Measurements from ENCODE around the gene KCNG4. TPM values are rescaled to one million over a fixed set of nuclear protein-coding genes. Genes with fewer than 3 reads are reported as not detected.

The KCNG4 gene
- total RNA-seq, 2 experiments from 2014 or later = not detected

- ChIA-PET CTCF (no interaction called here), POLR2A (interaction anchor here (1.1 to 1.3 kb wide), 2 partner anchors 21 to 76 kb away, joined by 3 to 4 read pairs; partner anchors contain the start of gene MBTPS1)
- DNase-seq = peak in 3 of 14 experiments; percentile 22 to 48 (median 40)
- H3K9me3 ChIP-seq (ENCODE audit: control insufficient read depth in 1 of 2, insufficient read depth in 1 of 2, low read length in 2 of 2) = no peaks in the 10 kb centered on the region
- intact Hi-C loops (cut with DNase I, micrococcal nuclease) = no loop called here
- TF ChIP-seq CTCF (IDR thresholded peaks at IDR 0.05) = no peak
- H3K36me3 Mint-ChIP-seq (ENCODE audit: low read depth) = no peaks in the 10 kb centered on the region
- peak overlapping the region; percentile 78 for H3K27ac Mint-ChIP-seq
- no peak overlapping the region for H3K4me3 ChIP-seq (ENCODE audit: low read length)
- H3K36me3 ChIP-seq (ENCODE audit: insufficient read depth, low read length) = no peaks in the 10 kb centered on the region
- H3K27ac ChIP-seq (ENCODE audit: low read depth in 1 of 2, low read length in 2 of 2) = no peak overlapping the region
- no peaks in the 10 kb centered on the region for H3K27me3 Mint-ChIP-seq
- peaks cover 19% of the 10 kb centered on the region for H3K4me1 Mint-ChIP-seq (ENCODE audit: low read depth)
- peak overlapping the region; percentile 62 for H3K4me3 Mint-ChIP-seq
- H3K9me3 Mint-ChIP-seq = no peaks in the 10 kb centered on the region
- no peaks in the 10 kb centered on the region for H3K27me3 ChIP-seq (ENCODE audit: control insufficient read depth in 1 of 2, insufficient read depth in 2 of 2, low read length in 2 of 2)
- peaks cover 22% of the 10 kb centered on the region for H3K4me1 ChIP-seq (ENCODE audit: insufficient read depth, low read length)
- ATAC-seq (ENCODE audit: poor library complexity) = peak; percentile 74
These were observed 46.3 kb downstream of the KCNG4 start for GRCh38 chr16:84193480-84193879.

GRCh38 chr16:84191466-84191865, 48.3 kb downstream of the KCNG4 start:
- DNase-seq = no peak
- peaks cover 28% of the 10 kb centered on the region for H3K4me1 ChIP-seq (ENCODE audit: insufficient read depth, low read length)
- no peak overlapping the region for H3K27ac ChIP-seq (ENCODE audit: low read depth in 1 of 2, low read length in 2 of 2)
- no peaks in the 10 kb centered on the region for H3K9me3 ChIP-seq (ENCODE audit: control insufficient read depth in 1 of 2, insufficient read depth in 1 of 2, low read length in 2 of 2)
- Mint-ChIP-seq H3K27me3 (no peaks in the 10 kb centered on the region), H3K4me1 (ENCODE audit: low read depth) (peaks cover 27% of the 10 kb centered on the region), H3K36me3 (ENCODE audit: low read depth) (peaks cover 4% of the 10 kb centered on the region), H3K9me3 (no peaks in the 10 kb centered on the region), H3K27ac (no peak overlapping the region), H3K4me3 (no peak overlapping the region)
- H3K36me3 ChIP-seq (ENCODE audit: insufficient read depth, low read length) = no peaks in the 10 kb centered on the region
- TF ChIP-seq CTCF (IDR thresholded peaks at IDR 0.05) = no peak
- intact Hi-C loops (cut with DNase I, micrococcal nuclease) = no loop called here
- no peak for ATAC-seq (ENCODE audit: poor library complexity)
- no peaks in the 10 kb centered on the region for H3K27me3 ChIP-seq (ENCODE audit: control insufficient read depth in 1 of 2, insufficient read depth in 2 of 2, low read length in 2 of 2)
- ChIA-PET POLR2A (no interaction called here), CTCF (no interaction called here)
- no peak overlapping the region for H3K4me3 ChIP-seq (ENCODE audit: low read length)

- no peak for TF ChIP-seq CTCF (IDR thresholded peaks at IDR 0.05)
- Histone ChIP-seq H3K27ac (ENCODE audit: low read depth in 1 of 2, low read length in 2 of 2) (no peak within 1 kb of the TSS), H3K27me3 (ENCODE audit: control insufficient read depth in 1 of 2, insufficient read depth in 2 of 2, low read length in 2 of 2) (no peaks in the 10 kb centered on the region), H3K36me3 (ENCODE audit: insufficient read depth, low read length) (no peaks in the 10 kb centered on the region), H3K4me3 (ENCODE audit: low read length) (no peak within 1 kb of the TSS), H3K4me1 (ENCODE audit: insufficient read depth, low read length) (peaks cover 34% of the 10 kb centered on the region), H3K9me3 (ENCODE audit: control insufficient read depth in 1 of 2, insufficient read depth in 1 of 2, low read length in 2 of 2) (no peaks in the 10 kb centered on the region)
- Mint-ChIP-seq H3K4me3 (no peak within 1 kb of the TSS), H3K4me1 (ENCODE audit: low read depth) (peaks cover 33% of the 10 kb centered on the region), H3K27ac (no peak within 1 kb of the TSS), H3K27me3 (no peaks in the 10 kb centered on the region), H3K36me3 (ENCODE audit: low read depth) (peaks cover 4% of the 10 kb centered on the region), H3K9me3 (no peaks in the 10 kb centered on the region)
- ATAC-seq (ENCODE audit: poor library complexity) (no peak), DNase-seq (peak in 1 of 14 experiments; percentile 29)
- intact Hi-C loops (cut with DNase I, micrococcal nuclease) = no loop called here
- ChIA-PET POLR2A (no interaction called here), CTCF (no interaction called here)
These were observed 49.0 kb downstream of the KCNG4 start, which contains the start of gene ADAD2 for GRCh38 chr16:84190731-84191388. TSS of gene ADAD2 (plus strand) at chr16:84191157. CDS start at chr16:84191231, 74 bp downstream.
